ENCODE measurements around the gene TRIOBP.

- TF ChIP-seq CTCF (IDR thresholded peaks at IDR 0.05) (no peak), POLR2AphosphoS5 (IDR thresholded peaks at IDR 0.05; ENCODE audit: insufficient read depth in 1 of 2, low read depth in 1 of 2) (no peak), POLR2A (IDR thresholded peaks at IDR 0.05) (no peak)
Observed at GRCh38 chr22:37804352-37804880, 107.6 kb downstream of the TRIOBP start.
